PC-3 (cell line): Measurements from ENCODE around the gene GRIN2C. TPM values are rescaled to one million over a fixed set of nuclear protein-coding genes. Genes with fewer than 3 reads are reported as not detected.

Experiments used
- ATAC-seq: fragments of 200-7000 bp; cut with Tn5 transposase; 2 replicates; pipeline ENCODE4 v1.9.1; 2020; ENCODE audit warnings: mild to moderate bottlenecking, moderate library complexity
- BruUV-seq: library from RNA; stranded (reverse); fragments of 400-500 nt; replicated peaks from 2 replicates; lab custom pipeline; 2021; lab: Mats Ljungman, UMichigan
- CTCF ChIA-PET: fragments of 300-600 bp; sonication (Branson Sonifier 250); formaldehyde crosslinking; loops from one replicate; lab custom pipeline; 2022; ENCODE audit warnings: antibody characterized with exemption; lab: Charles Lee
- POLR2A ChIA-PET: fragments of 300-600 bp; sonication (Branson Sonifier 250); formaldehyde crosslinking; loops from one replicate; lab custom pipeline; 2022; ENCODE audit warnings: antibody characterized with exemption; ENCODE audit not compliant: unreplicated experiment; lab: Charles Lee
- DNase-seq: peaks from one replicate; pipeline ENCODE4 v3.0.0-alpha.2; 2015
- H2AFZ ChIP-seq: fragments of 300-600 bp; sonication (generic); 2 replicates; pipeline ENCODE4 v1.6.0; 2016; ENCODE audit warnings: antibody characterized with exemption, low read length
- H3F3A ChIP-seq: fragments of 300-600 bp; sonication (generic); one replicate; pipeline ENCODE4 v1.6.0; 2017; ENCODE audit warnings: antibody characterized with exemption, low read length, control low read depth, mild to moderate bottlenecking; ENCODE audit not compliant: unreplicated experiment
- H3K27ac ChIP-seq: fragments of 300-600 bp; sonication (generic); 2 replicates; pipeline ENCODE4 v1.5.1; 2016; ENCODE audit warnings: mild to moderate bottlenecking, low read length
- H3K27me3 ChIP-seq: fragments of 300-600 bp; sonication (generic); 2 replicates; pipeline ENCODE4 v1.6.1; 2016; ENCODE audit warnings: low read length, mixed read lengths
- H3K36me3 ChIP-seq: fragments of 300-600 bp; sonication (generic); 2 replicates; pipeline ENCODE4 v1.6.1; 2016; ENCODE audit warnings: low read depth, mixed run types, low read length, mixed read lengths
- H3K4me1 ChIP-seq: fragments of 300-600 bp; sonication (generic); 2 replicates; pipeline ENCODE4 v1.5.1; 2016; ENCODE audit warnings: low read length; ENCODE audit not compliant: insufficient read depth
- H3K4me2 ChIP-seq: fragments of 300-600 bp; sonication (generic); 2 replicates; pipeline ENCODE4 v1.6.0; 2016; ENCODE audit warnings: low read length
- H3K4me3 ChIP-seq: fragments of 300-600 bp; sonication (generic); 2 replicates; pipeline ENCODE4 v1.5.1; 2016; ENCODE audit warnings: mild to moderate bottlenecking, low read length, mixed read lengths
- H3K79me2 ChIP-seq: fragments of 300-600 bp; sonication (generic); 2 replicates; pipeline ENCODE4 v1.6.1; 2017; ENCODE audit warnings: low read length, mixed read lengths
- H3K9ac ChIP-seq: fragments of 300-600 bp; sonication (generic); 2 replicates; pipeline ENCODE4 v1.6.0; 2016; ENCODE audit warnings: mild to moderate bottlenecking, low read length
- H3K9me2 ChIP-seq: fragments of 300-600 bp; sonication (generic); replicated peaks from 2 replicates; pipeline ENCODE4 v1.6.1; 2016; ENCODE audit warnings: mixed run types, low read length, mixed read lengths
- H3K9me3 ChIP-seq: fragments of 300-600 bp; sonication (generic); 2 replicates; pipeline ENCODE4 v1.6.1; 2016; ENCODE audit warnings: low read length, mixed read lengths
- H4K20me1 ChIP-seq: fragments of 300-600 bp; sonication (generic); 2 replicates; pipeline ENCODE4 v1.6.1; 2016; ENCODE audit warnings: low read length, mixed read lengths
- EZH2 ChIP-seq: fragments of 300-600 bp; sonication (generic); IDR thresholded peaks from one replicate; pipeline ENCODE4 v1.6.1; 2017; ENCODE audit warnings: antibody characterized with exemption, mild to moderate bottlenecking, low read length; ENCODE audit not compliant: unreplicated experiment
- EZH2phosphoT487 ChIP-seq: fragments of 300-600 bp; sonication (generic); IDR thresholded peaks from 2 replicates; pipeline ENCODE4 v1.6.1; 2018; ENCODE audit warnings: mild to moderate bottlenecking, antibody characterized with exemption, low read length, borderline replicate concordance
- intact Hi-C: fragments of 100-400 bp; cut with micrococcal nuclease; formaldehyde crosslinking; loops from 2 replicates; pipeline ENCODE4 v1.9.0; 2023
- total RNA-seq: library from RNA; depleted of rRNA; stranded (reverse); fragments of >200 nt; gene quantifications from 2 replicates; pipeline ENCODE4 v1.2.3, GENCODE V29; 2014
- TF ChIP-seq, protein P1 (sequence below): fragments of 300-600 bp; sonication (generic); conservative IDR thresholded peaks from 2 replicates; pipeline ENCODE4 v1.5.1; 2017; ENCODE audit warnings: antibody characterized with exemption, low read depth, mild to moderate bottlenecking, low read length

The GRIN2C gene
- total RNA-seq, 1 experiment from 2014 or later = 0.04 TPM

DNA sequence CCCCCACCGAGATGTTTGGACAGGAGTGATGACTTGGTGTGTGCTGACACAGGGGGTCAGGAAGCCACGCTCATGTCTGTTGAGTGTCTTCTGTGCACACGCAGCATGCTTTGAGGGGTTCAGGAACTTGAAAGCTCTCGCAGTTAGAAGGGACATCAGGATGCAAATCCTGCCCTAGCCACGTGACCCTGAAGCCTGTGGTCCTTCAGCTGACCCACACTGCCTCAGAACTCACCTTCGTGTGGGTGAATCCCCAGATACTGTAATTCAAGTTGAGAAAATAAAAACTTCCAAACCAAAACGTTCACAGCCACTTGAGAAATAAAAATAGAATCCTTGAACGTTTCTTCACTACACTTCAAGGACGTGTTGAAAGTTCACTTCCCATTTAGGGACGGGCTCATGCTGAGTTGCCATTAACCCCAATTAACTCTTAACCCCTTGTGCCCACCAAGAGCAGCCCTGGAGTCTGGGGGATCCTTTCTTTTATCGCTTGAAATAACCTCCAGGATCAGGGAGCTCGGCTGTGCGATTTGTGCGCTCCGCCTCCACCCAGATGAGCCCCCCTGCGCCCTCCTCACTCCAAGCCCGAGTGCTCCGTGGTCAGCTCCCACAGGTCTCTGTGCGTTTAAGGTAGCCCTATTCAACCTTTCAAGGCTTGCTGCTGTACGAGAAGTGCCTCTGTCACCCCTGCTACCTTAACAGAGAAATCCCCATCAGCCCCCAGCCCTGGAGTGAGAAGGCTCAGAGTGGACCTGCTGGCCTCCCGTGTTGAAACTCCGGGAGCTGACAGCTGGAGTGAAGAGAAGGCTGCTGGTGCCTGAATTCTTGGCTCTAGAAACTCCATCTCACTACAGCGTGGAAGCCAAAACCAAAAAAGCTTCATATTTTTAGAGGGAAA, 47.3 kb downstream of the GRIN2C start:
- Histone ChIP-seq H3K27me3 (no peaks in the 10 kb centered on the region), H3K9me3 (no peaks in the 10 kb centered on the region), H3K79me2 (no peaks in the 10 kb centered on the region), H3K9me2 (no peaks in the 10 kb centered on the region), H3K27ac (no peak overlapping the region), H3K4me3 (no peak overlapping the region), H3K36me3 (no peaks in the 10 kb centered on the region), H3K9ac (no peak overlapping the region), H3F3A (no peaks in the 10 kb centered on the region), H3K4me2 (no peak overlapping the region), H2AFZ (no peak overlapping the region), H3K4me1 (no peaks in the 10 kb centered on the region), H4K20me1 (no peaks in the 10 kb centered on the region)
- no TSS peak for BruUV-seq
- TF ChIP-seq, protein P1, sequence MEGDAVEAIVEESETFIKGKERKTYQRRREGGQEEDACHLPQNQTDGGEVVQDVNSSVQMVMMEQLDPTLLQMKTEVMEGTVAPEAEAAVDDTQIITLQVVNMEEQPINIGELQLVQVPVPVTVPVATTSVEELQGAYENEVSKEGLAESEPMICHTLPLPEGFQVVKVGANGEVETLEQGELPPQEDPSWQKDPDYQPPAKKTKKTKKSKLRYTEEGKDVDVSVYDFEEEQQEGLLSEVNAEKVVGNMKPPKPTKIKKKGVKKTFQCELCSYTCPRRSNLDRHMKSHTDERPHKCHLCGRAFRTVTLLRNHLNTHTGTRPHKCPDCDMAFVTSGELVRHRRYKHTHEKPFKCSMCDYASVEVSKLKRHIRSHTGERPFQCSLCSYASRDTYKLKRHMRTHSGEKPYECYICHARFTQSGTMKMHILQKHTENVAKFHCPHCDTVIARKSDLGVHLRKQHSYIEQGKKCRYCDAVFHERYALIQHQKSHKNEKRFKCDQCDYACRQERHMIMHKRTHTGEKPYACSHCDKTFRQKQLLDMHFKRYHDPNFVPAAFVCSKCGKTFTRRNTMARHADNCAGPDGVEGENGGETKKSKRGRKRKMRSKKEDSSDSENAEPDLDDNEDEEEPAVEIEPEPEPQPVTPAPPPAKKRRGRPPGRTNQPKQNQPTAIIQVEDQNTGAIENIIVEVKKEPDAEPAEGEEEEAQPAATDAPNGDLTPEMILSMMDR = no peak
- TF ChIP-seq EZH2phosphoT487 = no peak
- TF ChIP-seq EZH2 = no peak
- ChIA-PET POLR2A (no interaction called here), CTCF (no interaction called here)
- ATAC-seq (no peak), DNase-seq (no peak)
- intact Hi-C loops = no loop called here

DNA sequence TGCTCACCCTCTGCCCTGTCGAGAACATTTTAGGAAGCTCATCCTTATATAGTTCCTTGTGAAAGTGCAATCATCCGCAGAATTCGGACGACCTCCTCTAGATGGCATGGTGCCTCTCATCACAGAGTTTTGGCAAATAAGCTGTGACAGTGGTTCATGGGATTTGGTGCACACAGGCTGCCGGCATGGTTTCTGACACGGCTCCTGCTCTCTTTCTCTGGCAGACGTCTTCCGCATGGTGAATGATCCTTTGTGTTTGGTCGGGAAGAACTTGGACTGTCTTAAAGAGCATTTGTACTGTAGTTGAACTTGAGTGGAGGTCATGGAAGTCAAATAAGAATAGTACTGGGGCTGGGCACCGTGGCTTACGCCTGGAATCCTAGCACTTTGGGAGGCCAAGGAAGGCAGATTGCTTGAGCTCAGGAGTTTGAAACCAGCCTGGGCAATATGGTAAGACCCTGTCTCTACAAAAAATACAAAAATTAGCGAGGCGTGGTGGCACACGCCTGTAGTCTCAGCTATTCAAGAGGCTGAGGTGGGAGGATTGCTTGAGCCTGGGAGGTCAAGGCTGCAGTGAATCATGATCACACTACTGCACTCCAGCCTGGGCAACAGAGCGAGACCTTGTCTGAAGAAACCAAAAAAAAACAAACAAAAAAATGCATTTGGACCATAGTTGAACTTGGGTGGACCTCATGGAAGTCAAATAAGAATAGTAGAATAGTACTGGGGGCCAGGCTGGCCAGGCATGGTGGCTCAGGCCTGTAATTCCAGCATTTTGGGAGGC, 48.8 kb downstream of the GRIN2C start:
- Histone ChIP-seq H3K4me3 (no peak overlapping the region), H3K36me3 (no peaks in the 10 kb centered on the region), H3K27ac (no peak overlapping the region), H3K9me2 (no peaks in the 10 kb centered on the region), H3K9me3 (no peaks in the 10 kb centered on the region), H4K20me1 (no peaks in the 10 kb centered on the region), H2AFZ (no peak overlapping the region), H3K9ac (no peak overlapping the region), H3K27me3 (no peaks in the 10 kb centered on the region), H3K4me1 (no peaks in the 10 kb centered on the region), H3K4me2 (no peak overlapping the region), H3K79me2 (no peaks in the 10 kb centered on the region), H3F3A (no peaks in the 10 kb centered on the region)
- no peak for DNase-seq
- no TSS peak for BruUV-seq
- intact Hi-C loops = no loop called here
- no peak for ATAC-seq
- TF ChIP-seq EZH2 (no peak), EZH2phosphoT487 (no peak)
- TF ChIP-seq, protein P1 = no peak
- CTCF ChIA-PET = no interaction called here
- POLR2A ChIA-PET = no interaction called here
